CD4-positive, alpha-beta T cell (primary cell): ENCODE measurements around the gene TMEM121. TPM values are rescaled to one million over a fixed set of nuclear protein-coding genes. Genes with fewer than 3 reads are reported as not detected.
A peak's percentile ranks its signal among the peaks of the same experiment; 100 is the strongest.

Experiments
- ATAC-seq: fragments of 200-7000 bp; cut with Tn5 transposase; one replicate; pipeline ENCODE4 v1.10.0; 2022; ENCODE audit warnings: mild to moderate bottlenecking; ENCODE audit not compliant: poor library complexity
- CTCF ChIA-PET: fragments of 350-600 bp; sonication (Branson Sonifier 250); formaldehyde crosslinking; loops from one replicate; lab custom pipeline; 2021; ENCODE audit warnings: antibody characterized with exemption, inconsistent platforms; lab: Charles Lee
- POLR2A ChIA-PET: fragments of 350-600 bp; sonication (Branson Sonifier 250); formaldehyde crosslinking; loops from one replicate; lab custom pipeline; 2021; ENCODE audit warnings: antibody characterized with exemption, inconsistent platforms; lab: Charles Lee
- DNase-seq, 14 experiments: peaks; one replicate each; pipeline ENCODE4 v3.0.0-alpha.2; 2013 to 2020; ENCODE audit warnings: mixed read lengths in 2 of 14
- H3K27ac ChIP-seq, 2 donors: one replicate each; pipeline versions ENCODE4 v1.5.1 to v1.7.0; 2013; ENCODE audit warnings: low read length in 2 of 2, low read depth in 1 of 2, mild to moderate bottlenecking in 1 of 2
- H3K27me3 ChIP-seq, 2 experiments: 1 replicate in 1 of 2; 2 replicates in 1 of 2; pipeline versions ENCODE4 v1.6.1 to v1.7.0; 2013; ENCODE audit warnings: low read length in 2 of 2, control low read depth in 1 of 2, mild to moderate bottlenecking in 1 of 2, moderate library complexity in 1 of 2; ENCODE audit not compliant: insufficient read depth in 2 of 2, control insufficient read depth in 1 of 2
- H3K36me3 ChIP-seq: one replicate; pipeline ENCODE4 v1.6.1; 2013; ENCODE audit warnings: low read length, control low read depth; ENCODE audit not compliant: insufficient read depth
- H3K4me1 ChIP-seq: one replicate; pipeline ENCODE4 v1.6.1; 2013; ENCODE audit warnings: low read length, control low read depth; ENCODE audit not compliant: insufficient read depth
- H3K4me3 ChIP-seq: one replicate; pipeline ENCODE4 v1.5.1; 2013; ENCODE audit warnings: mild to moderate bottlenecking, low read length, moderate library complexity
- H3K9me3 ChIP-seq, 2 experiments: 1 replicate in 1 of 2; 2 replicates in 1 of 2; pipeline versions ENCODE4 v1.6.1 to v1.7.0; 2013; ENCODE audit warnings: low read length in 2 of 2, mild to moderate bottlenecking in 2 of 2, control low read depth in 1 of 2, moderate library complexity in 1 of 2; ENCODE audit not compliant: control insufficient read depth in 1 of 2, insufficient read depth in 1 of 2
- H3K27ac Mint-ChIP-seq: one replicate; pipeline ENCODE4 v1.8.0; 2020; ENCODE audit warnings: mixed read lengths
- H3K27me3 Mint-ChIP-seq: one replicate; pipeline ENCODE4 v1.8.0; 2021; ENCODE audit warnings: mixed read lengths
- H3K36me3 Mint-ChIP-seq: one replicate; pipeline ENCODE4 v1.8.0; 2021; ENCODE audit warnings: low read depth, mixed read lengths
- H3K4me1 Mint-ChIP-seq: one replicate; pipeline ENCODE4 v1.8.0; 2021; ENCODE audit warnings: low read depth, mixed read lengths
- H3K4me3 Mint-ChIP-seq: one replicate; pipeline ENCODE4 v1.8.0; 2020; ENCODE audit warnings: mild to moderate bottlenecking, mixed read lengths
- H3K9me3 Mint-ChIP-seq: one replicate; pipeline ENCODE4 v1.8.0; 2020; ENCODE audit warnings: mixed read lengths
- intact Hi-C, 2 experiments: fragments of 100-400 bp; cut with DNase I in 1 of 2; cut with micrococcal nuclease in 1 of 2; formaldehyde crosslinking; loops; one replicate each; pipeline versions ENCODE4 v1.15.1 to v1.9.0; 2023 to 2025; cut with DNase I, micrococcal nuclease
- total RNA-seq, 174 experiments: library from RNA in 2 of 174; stranded (reverse) in 2 of 174; gene quantifications; one replicate each; pipeline ENCODE4 v1.2.3 and lab custom pipeline; 2021 to 2026
- TF ChIP-seq, protein P1 (sequence below): fragments of 200-600 bp; IDR thresholded peaks from one replicate; pipeline ENCODE4 v1.8.0; 2022; ENCODE audit warnings: antibody characterized with exemption, mild to moderate bottlenecking

Gene TMEM121
- total RNA-seq, 2 experiments from 2014 or later = 1.6 to 1.7 TPM

DNA sequence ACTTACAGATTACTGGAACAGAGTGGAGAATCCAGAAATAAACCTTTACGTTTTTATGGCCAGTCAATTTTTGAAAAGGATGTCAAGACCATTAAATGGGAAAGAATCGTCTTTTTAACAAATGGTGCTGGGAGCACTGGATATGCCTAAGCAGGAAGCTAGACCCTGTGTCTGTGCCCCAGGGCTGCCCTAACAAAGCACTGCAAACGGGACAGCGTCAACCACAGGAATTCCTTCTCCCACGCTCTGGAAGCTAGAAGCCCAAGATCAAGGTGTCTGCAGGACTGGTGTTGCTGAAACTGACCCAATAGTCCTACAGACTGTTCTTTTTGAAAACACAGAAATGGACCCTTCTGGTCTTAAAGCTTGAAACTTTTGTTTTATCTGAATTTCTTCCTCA is 9.3 kb upstream of the TMEM121 start:
- Mint-ChIP-seq H3K27ac (no peak overlapping the region), H3K4me3 (no peak overlapping the region), H3K4me1 (no peaks in the 10 kb centered on the region), H3K27me3 (peaks cover 56% of the 10 kb centered on the region), H3K9me3 (no peaks in the 10 kb centered on the region), H3K36me3 (no peaks in the 10 kb centered on the region)
- intact Hi-C loops = loop anchor here in 1 of 2 experiments (5.0 kb wide), 1 partner anchor 85 kb away; no protein-coding TSS in a partner anchor
- Histone ChIP-seq H3K27me3 (peaks cover 11 to 21% of the 10 kb centered on the region in 2 experiments), H3K36me3 (no peaks in the 10 kb centered on the region), H3K27ac (no peak overlapping the region), H3K9me3 (no peaks in the 10 kb centered on the region), H3K4me1 (no peaks in the 10 kb centered on the region), H3K4me3 (no peak overlapping the region)
- CTCF ChIA-PET = no interaction called here
- ATAC-seq = no peak
- POLR2A ChIA-PET = no interaction called here
- TF ChIP-seq, protein P1, sequence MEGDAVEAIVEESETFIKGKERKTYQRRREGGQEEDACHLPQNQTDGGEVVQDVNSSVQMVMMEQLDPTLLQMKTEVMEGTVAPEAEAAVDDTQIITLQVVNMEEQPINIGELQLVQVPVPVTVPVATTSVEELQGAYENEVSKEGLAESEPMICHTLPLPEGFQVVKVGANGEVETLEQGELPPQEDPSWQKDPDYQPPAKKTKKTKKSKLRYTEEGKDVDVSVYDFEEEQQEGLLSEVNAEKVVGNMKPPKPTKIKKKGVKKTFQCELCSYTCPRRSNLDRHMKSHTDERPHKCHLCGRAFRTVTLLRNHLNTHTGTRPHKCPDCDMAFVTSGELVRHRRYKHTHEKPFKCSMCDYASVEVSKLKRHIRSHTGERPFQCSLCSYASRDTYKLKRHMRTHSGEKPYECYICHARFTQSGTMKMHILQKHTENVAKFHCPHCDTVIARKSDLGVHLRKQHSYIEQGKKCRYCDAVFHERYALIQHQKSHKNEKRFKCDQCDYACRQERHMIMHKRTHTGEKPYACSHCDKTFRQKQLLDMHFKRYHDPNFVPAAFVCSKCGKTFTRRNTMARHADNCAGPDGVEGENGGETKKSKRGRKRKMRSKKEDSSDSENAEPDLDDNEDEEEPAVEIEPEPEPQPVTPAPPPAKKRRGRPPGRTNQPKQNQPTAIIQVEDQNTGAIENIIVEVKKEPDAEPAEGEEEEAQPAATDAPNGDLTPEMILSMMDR = no peak
- DNase-seq = peak in 1 of 14 experiments; percentile 14

DNA sequence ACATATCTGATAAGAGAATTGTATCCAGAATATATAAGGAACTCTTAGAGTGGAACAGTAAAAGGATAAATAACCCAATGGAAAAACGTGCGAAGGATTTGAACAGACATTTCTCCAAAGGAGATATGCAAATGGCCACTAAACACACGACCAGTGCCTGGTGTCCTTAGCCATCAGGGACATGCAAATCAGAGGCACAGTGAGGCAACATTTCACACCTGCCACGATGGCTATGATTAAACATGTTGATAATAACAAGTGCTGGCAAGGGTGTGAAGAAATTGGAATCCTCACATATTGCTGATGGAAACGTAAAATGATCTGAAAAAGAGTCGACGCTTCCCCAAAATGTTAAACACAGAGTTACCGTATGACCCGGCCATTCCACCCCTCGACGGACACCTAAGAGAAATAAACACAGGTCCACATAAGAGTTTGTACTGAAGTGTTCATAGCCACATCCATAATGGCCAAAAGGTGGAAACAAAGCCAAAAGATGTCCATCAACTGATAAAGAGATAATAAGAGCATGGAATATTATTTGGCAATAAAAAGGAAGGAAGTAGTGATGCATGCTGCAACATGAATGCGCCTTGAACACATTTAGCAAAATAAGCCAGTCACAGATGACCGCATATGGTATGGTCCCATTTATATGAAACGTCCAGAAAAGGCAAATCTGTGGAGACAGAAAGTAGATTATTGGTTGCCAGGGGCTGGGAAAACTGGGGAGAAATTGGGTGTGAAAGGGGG is 6.3 kb upstream of the TMEM121 start:
- ATAC-seq (no peak), DNase-seq (no peak)
- no peaks in the 10 kb centered on the region for H3K9me3 ChIP-seq
- no peak overlapping the region for H3K27ac ChIP-seq
- no peaks in the 10 kb centered on the region for H3K36me3 ChIP-seq
- Mint-ChIP-seq H3K27ac (no peak overlapping the region), H3K4me3 (no peak overlapping the region), H3K9me3 (no peaks in the 10 kb centered on the region), H3K36me3 (no peaks in the 10 kb centered on the region), H3K27me3 (peaks cover 57% of the 10 kb centered on the region), H3K4me1 (no peaks in the 10 kb centered on the region)
- H3K27me3 ChIP-seq = peaks cover 8 to 13% of the 10 kb centered on the region in 2 experiments
- ChIA-PET CTCF (no interaction called here), POLR2A (no interaction called here)
- no peaks in the 10 kb centered on the region for H3K4me1 ChIP-seq
- TF ChIP-seq, protein P1 = no peak
- no peak overlapping the region for H3K4me3 ChIP-seq
- intact Hi-C loops = loop anchor here in 1 of 2 experiments (5.0 kb wide), 1 partner anchor 88 kb away; no protein-coding TSS in a partner anchor

DNA sequence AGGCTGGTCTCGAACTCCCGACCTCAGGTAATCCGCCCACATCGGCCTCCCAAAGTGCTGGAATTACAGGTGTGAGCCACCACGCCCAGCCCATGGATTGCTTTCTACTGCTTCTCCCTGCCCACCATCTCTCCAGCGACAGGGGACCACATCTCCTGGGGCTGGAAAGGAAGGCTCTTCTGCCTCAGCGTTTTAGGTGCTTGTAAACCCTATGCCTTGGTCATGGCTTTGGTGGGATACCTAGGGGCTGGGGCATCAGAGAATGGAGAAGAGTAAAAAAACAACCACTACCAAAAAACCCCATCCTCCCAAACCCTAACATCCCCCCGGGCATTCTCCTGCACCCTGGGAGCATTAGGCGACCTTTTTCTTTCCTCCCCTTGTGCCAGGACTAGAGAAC is 1.1 kb upstream of the TMEM121 start:
- Mint-ChIP-seq H3K4me1 (peaks cover 17% of the 10 kb centered on the region), H3K4me3 (peak overlapping the region; percentile 51), H3K27me3 (peaks cover 30% of the 10 kb centered on the region), H3K27ac (no peak overlapping the region), H3K9me3 (no peaks in the 10 kb centered on the region), H3K36me3 (no peaks in the 10 kb centered on the region)
- Histone ChIP-seq H3K9me3 (peaks cover 0 to 11% of the 10 kb centered on the region in 2 experiments), H3K4me3 (no peak overlapping the region), H3K27me3 (peaks cover 19 to 23% of the 10 kb centered on the region in 2 experiments), H3K27ac (no peak overlapping the region), H3K4me1 (peaks cover 39% of the 10 kb centered on the region), H3K36me3 (no peaks in the 10 kb centered on the region)
- ChIA-PET POLR2A (no interaction called here), CTCF (no interaction called here)
- TF ChIP-seq, protein P1 = no peak
- ATAC-seq (no peak), DNase-seq (no peak)
- intact Hi-C loops = loop anchor here in 1 of 2 experiments (5.0 kb wide), 1 partner anchor 213 kb away; the partner anchor contains the start of gene PACS2
